GM12873 (cell line): ENCODE data around the gene MPP4.

Experiments used
- CTCF ChIP-seq: IDR thresholded peaks from 2 replicates; pipeline ENCODE4 v1.5.1; 2012; ENCODE audit warnings: low read depth, mild to moderate bottlenecking, moderate library complexity, low read length, control low read depth; ENCODE audit not compliant: insufficient read depth; ENCODE audit errors: missing control alignments

The MPP4 gene

GRCh38 chr2:201712726-201713125 is 14.3 kb upstream of the MPP4 start:
- TF ChIP-seq CTCF = no peak

- TF ChIP-seq CTCF = no peak
These were observed 11.3 kb upstream of the MPP4 start for GRCh38 chr2:201709747-201710146.

- TF ChIP-seq CTCF = no peak
These were observed 10.6 kb upstream of the MPP4 start for GRCh38 chr2:201709049-201709448.

GRCh38 chr2:201707753-201708152 is 9.3 kb upstream of the MPP4 start:
- TF ChIP-seq CTCF = no peak

GRCh38 chr2:201707142-201707541 is 8.7 kb upstream of the MPP4 start:
- TF ChIP-seq CTCF = no peak

- no peak for TF ChIP-seq CTCF
These were observed 6.1 kb upstream of the MPP4 start for GRCh38 chr2:201704536-201704935.

GRCh38 chr2:201701646-201702045 is 3.2 kb upstream of the MPP4 start:
- TF ChIP-seq CTCF = no peak
